ENCODE results near the gene PPP1CB. TPM values are rescaled to one million over a fixed set of nuclear protein-coding genes. Genes with fewer than 3 reads are reported as not detected.

Gene PPP1CB
- total RNA-seq, 1 experiment from 2014 or later, result 269 TPM

GRCh38 chr2:28758459-28758858 lies 6.8 kb downstream of the PPP1CB start:
- no peak overlapping the region for H3K27ac Mint-ChIP-seq (ENCODE audit: low read depth, unreplicated experiment)
- no peak for DNase-seq (ENCODE audit: unreplicated experiment)
- no TSS peak for BruUV-seq (replicated peaks)
- ChIA-PET CTCF (interaction anchor here (8.7 kb wide), 1 partner anchor 164 kb away, joined by 99 read pairs; no protein-coding TSS in a partner anchor), POLR2A (interaction anchor here (1.5 to 9.6 kb wide), 2 partner anchors 164 to 174 kb away, joined by 7 to 148 read pairs; no protein-coding TSS in a partner anchor)
- H3K27me3 Mint-ChIP-seq (ENCODE audit: insufficient read depth, unreplicated experiment), result no peaks in the 10 kb centered on the region
- no peaks in the 10 kb centered on the region for H3K9me3 Mint-ChIP-seq (ENCODE audit: unreplicated experiment)
- intact Hi-C loops (cut with micrococcal nuclease), result loop anchor here (10.0 kb wide), 1 partner anchor 1054 kb away; no protein-coding TSS in a partner anchor
- H3K36me3 Mint-ChIP-seq (ENCODE audit: insufficient read depth, unreplicated experiment), result peaks cover 17% of the 10 kb centered on the region
- TF ChIP-seq CTCF (IDR thresholded peaks at IDR 0.05; ENCODE audit: unreplicated experiment), result no peak
- H3K4me3 Mint-ChIP-seq (ENCODE audit: unreplicated experiment), result no peak overlapping the region
- H3K4me1 Mint-ChIP-seq (ENCODE audit: insufficient read depth, unreplicated experiment), result peaks cover 44% of the 10 kb centered on the region

GRCh38 chr2:28761420-28761819 lies 9.8 kb downstream of the PPP1CB start:
- CTCF ChIA-PET, result interaction anchor here (0.8 to 1.8 kb wide), 2 partner anchors 32 to 167 kb away, joined by 3 to 12 read pairs; no protein-coding TSS in a partner anchor
- POLR2A ChIA-PET, result interaction anchor here (0.7 to 2.1 kb wide), 8 partner anchors 8 to 167 kb away, joined by 3 to 7 read pairs (median 4); partner anchors contain the start of gene PPP1CB

GRCh38 chr2:28764909-28765711 lies 13.5 kb downstream of the PPP1CB start:
- TF ChIP-seq CTCF (IDR thresholded peaks at IDR 0.05; ENCODE audit: unreplicated experiment), result no peak
- Mint-ChIP-seq H3K36me3 (ENCODE audit: insufficient read depth, unreplicated experiment) (peaks cover 24% of the 10 kb centered on the region), H3K9me3 (ENCODE audit: unreplicated experiment) (peaks cover 16% of the 10 kb centered on the region), H3K4me3 (ENCODE audit: unreplicated experiment) (no peak overlapping the region), H3K27me3 (ENCODE audit: insufficient read depth, unreplicated experiment) (no peaks in the 10 kb centered on the region), H3K27ac (ENCODE audit: low read depth, unreplicated experiment) (no peak overlapping the region), H3K4me1 (ENCODE audit: insufficient read depth, unreplicated experiment) (peaks cover 15% of the 10 kb centered on the region)
- ChIA-PET CTCF (interaction anchor here (0.8 to 1.3 kb wide), 2 partner anchors 10 to 17 kb away, joined by 3 read pairs; no protein-coding TSS in a partner anchor), POLR2A (interaction anchor here (1.3 kb wide), 1 partner anchor 171 kb away, joined by 4 read pairs; no protein-coding TSS in a partner anchor)
- BruUV-seq (replicated peaks), result no TSS peak
- intact Hi-C loops (cut with micrococcal nuclease), result no loop called here
- no peak for DNase-seq (ENCODE audit: unreplicated experiment)

More at GRCh38 chr2:28761420-28761819, 9.8 kb downstream of the PPP1CB start:
- Mint-ChIP-seq H3K4me1 (ENCODE audit: insufficient read depth, unreplicated experiment) (peaks cover 30% of the 10 kb centered on the region), H3K27ac (ENCODE audit: low read depth, unreplicated experiment) (no peak overlapping the region), H3K27me3 (ENCODE audit: insufficient read depth, unreplicated experiment) (no peaks in the 10 kb centered on the region), H3K4me3 (ENCODE audit: unreplicated experiment) (no peak overlapping the region), H3K9me3 (ENCODE audit: unreplicated experiment) (no peaks in the 10 kb centered on the region), H3K36me3 (ENCODE audit: insufficient read depth, unreplicated experiment) (peaks cover 13% of the 10 kb centered on the region)
- DNase-seq (ENCODE audit: unreplicated experiment), result no peak
- no TSS peak for BruUV-seq (replicated peaks)
- no peak for TF ChIP-seq CTCF (IDR thresholded peaks at IDR 0.05; ENCODE audit: unreplicated experiment)
- intact Hi-C loops (cut with micrococcal nuclease), result no loop called here

- Mint-ChIP-seq H3K27me3 (ENCODE audit: insufficient read depth, unreplicated experiment) (no peaks in the 10 kb centered on the region), H3K27ac (ENCODE audit: low read depth, unreplicated experiment) (no peak overlapping the region), H3K4me1 (ENCODE audit: insufficient read depth, unreplicated experiment) (peaks cover 15% of the 10 kb centered on the region), H3K9me3 (ENCODE audit: unreplicated experiment) (peaks cover 16% of the 10 kb centered on the region), H3K4me3 (ENCODE audit: unreplicated experiment) (no peak overlapping the region), H3K36me3 (ENCODE audit: insufficient read depth, unreplicated experiment) (peaks cover 24% of the 10 kb centered on the region)
- BruUV-seq (replicated peaks), result no TSS peak
- ChIA-PET CTCF (interaction anchor here (0.8 to 1.3 kb wide), 2 partner anchors 9 to 16 kb away, joined by 3 read pairs; no protein-coding TSS in a partner anchor), POLR2A (interaction anchor here (0.6 to 1.3 kb wide), 3 partner anchors 27 to 171 kb away, joined by 3 to 4 read pairs (median 4); no protein-coding TSS in a partner anchor)
- no peak for DNase-seq (ENCODE audit: unreplicated experiment)
- no peak for TF ChIP-seq CTCF (IDR thresholded peaks at IDR 0.05; ENCODE audit: unreplicated experiment)
- intact Hi-C loops (cut with micrococcal nuclease), result no loop called here
These were observed 14.4 kb downstream of the PPP1CB start for GRCh38 chr2:28766070-28766469.

Measured in MCF 10A (cell line).